Activated gamma-delta T cell (primary cell): ENCODE data around the gene INF2.
"Not testable (repeated sequence)": the region's sequence is repeated elsewhere in the genome, so short reads cannot be mapped to it uniquely, and the experiment has no call there.

Experiments
- DNase-seq: peaks from one replicate; lab custom pipeline; 2025; lab: John Stamatoyannopoulos, UW

The INF2 gene

DNA sequence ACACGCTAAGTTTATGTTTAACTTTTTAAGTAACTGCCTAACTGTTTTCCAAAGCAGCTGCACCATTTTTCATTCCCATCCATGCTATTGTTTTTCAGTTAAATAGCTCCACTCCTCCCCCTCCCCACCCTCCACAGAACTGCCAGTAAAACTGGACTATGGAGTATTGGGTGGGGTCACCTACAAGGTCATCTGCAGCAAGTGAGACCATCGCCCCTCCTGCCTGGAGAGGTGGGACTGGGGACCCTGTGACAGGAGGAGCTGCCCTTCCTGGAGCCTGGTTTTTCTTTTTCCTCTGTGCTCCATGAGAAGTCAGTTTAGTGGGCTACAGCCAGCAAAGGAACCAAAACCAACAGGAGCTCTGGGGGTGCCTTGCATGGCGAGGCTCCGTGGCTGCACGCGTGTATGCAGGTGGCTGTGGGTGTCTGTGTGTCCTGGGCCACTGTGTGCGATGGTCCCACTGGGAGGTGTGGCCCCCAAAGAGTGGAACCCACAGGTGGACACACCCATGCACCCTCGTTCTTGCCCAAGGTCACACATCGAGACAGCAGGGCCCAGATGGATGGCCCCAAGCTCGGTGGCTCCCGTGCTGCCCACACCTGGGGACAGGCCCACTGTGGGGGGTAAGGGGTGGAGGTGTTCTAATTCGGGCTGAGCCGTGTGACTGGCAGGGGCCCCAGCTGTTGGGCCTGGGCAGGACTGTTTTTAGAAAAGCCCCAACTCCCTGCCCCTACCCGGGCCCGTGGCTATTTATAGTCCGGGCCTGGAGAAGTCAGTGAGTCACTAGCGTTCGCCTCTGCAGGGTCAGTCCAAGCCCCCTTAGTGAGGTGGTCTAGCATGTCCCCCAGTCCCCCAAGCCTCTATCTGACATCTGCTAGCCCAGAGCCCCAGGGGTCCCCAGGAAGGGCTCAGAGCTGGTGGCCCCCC lies 32.4 kb downstream of the INF2 start:
- no peak for DNase-seq

DNA sequence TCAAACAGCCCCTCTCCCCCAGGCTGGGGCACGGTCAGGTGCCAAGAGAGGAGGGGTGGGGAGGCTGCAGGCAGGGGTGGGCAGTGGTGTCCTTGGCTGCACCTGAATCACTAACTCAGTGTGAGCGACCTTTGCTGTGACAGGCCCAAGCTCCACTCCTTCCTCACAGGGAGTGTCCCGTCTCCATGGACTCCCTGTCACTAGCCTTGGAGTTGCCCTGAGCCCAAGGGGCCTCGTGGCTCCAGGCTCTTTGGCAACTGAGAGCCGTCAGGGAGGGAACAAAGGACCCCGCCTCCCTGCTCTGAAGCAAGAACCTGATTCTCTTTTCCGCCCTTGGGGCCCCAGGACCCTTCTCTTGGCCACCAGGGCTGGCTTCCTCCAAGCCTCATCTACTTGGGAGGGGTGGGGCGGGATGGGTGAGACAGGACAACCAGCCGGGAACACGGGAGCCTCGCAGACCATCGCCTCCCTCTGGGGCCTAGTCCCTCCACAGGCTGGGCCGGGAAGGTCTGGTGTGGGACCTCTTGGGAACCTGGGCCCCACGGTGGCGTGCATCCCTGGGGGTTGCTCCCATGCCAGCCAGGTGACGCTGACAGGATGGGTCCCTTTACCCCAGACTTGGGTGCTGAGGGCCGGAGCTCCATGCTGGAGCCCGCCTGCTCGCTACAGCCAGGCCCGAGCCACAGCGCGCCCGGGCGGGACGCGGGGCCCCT lies 33.7 kb downstream of the INF2 start:
- DNase-seq = no peak

DNA sequence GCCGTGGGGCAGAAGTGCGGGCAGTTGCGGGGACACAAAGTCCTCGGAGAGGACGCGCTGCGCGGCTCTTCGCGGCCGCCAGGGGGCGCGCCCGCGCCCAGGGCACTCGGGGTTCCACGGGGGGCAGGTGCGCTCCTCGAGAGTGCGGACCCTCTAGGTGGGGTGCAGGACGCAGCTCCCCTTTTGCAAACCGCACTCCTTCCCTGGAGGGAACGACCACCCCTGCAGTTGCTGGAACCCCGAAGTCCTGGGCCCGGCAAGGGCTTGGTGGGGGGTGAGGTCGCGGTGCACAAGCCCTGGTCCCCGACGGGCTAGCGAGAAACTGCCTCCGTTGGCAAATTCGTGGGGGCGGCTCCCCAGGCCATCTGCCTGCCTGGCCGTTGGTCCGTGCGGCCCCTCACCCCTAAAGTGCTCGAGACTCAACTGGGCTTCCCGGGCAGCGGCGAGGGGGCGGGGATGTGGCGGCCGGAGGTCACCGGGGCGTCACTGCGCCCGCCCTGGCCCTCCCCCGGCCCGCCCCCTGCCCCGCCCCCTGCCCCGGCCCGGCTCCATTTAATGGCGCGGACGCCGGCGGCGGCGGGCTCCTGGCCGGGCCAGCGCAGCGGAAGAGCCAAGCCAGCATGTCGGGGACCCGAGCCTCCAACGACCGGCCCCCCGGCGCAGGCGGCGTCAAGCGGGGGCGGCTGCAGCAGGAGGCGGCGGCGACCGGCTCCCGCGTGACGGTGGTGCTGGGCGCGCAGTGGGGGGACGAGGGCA lies 34.4 kb downstream of the INF2 start, which contains the start of gene ADSS1:
Gene ADSS1, plus strand, starts transcription at position 579 of the 756 bp plus-strand sequence. Its CDS starts 42 bp downstream, at position 621.
- DNase-seq = peak; percentile 42

DNA sequence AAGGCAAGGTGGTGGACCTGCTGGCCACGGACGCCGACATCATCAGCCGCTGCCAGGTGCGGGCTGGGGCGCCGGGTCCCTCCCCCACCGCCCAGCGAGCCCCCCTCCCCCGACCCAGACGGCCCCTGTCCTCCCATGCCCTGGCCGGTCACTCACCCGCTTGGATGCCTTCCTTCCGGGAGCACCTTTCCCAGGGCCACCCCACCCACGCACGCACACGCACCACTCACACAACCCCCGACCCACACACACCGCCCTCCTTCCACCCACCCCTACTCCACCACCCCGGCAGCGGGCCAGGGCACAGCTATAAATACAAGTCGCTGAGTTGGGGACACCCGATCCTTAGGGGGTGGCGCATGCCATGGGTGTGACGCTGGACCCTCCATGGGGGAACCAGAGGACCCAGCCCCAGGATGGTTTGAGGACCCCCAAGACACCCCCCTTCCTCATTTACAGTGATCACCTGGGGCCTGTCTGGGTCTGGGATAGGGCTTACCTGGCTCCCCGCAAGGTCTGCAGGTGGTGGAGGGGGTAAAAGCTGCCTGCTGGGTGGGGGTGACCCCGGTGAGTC lies 35.1 kb downstream of the INF2 start:
- no peak for DNase-seq

DNA sequence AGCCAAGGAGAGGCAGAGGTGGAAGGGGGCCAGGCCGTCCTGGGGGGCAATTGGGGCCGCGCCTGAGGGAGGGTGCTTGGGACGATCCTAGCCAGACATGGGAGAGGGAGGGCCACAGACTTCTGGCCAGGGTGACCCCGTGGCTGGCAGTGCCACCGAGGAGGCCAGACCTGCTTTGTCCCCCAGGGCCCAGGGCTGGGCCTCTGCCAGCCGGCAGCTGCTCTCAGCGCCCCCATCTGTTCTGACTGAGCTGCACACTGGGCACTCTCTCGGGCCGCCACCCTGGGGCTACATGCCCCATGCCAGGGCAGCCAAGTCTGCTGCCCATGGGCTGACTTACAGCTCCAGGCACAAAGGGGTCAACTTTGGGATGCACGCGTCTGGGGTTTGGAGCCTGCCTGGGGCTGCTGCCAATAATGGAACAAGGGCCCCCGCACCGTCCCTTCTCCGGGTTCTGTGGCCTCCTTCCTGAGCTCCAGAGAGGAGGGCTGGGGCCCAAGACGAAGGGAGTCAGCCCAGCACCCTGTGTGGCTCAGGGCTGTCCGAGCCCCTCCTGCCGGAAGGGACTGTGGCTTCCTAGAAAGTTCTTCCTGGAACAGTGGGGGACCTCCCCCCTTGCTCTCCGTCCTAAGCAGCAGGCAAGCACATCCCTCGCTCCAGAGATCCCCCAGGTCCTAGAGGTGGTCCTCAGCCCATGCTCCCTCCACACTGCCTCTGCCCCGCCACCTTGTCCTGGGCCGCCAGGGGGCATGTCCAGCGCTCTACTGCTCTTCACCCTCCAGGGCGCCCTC lies 35.8 kb downstream of the INF2 start:
- DNase-seq = no peak

DNA sequence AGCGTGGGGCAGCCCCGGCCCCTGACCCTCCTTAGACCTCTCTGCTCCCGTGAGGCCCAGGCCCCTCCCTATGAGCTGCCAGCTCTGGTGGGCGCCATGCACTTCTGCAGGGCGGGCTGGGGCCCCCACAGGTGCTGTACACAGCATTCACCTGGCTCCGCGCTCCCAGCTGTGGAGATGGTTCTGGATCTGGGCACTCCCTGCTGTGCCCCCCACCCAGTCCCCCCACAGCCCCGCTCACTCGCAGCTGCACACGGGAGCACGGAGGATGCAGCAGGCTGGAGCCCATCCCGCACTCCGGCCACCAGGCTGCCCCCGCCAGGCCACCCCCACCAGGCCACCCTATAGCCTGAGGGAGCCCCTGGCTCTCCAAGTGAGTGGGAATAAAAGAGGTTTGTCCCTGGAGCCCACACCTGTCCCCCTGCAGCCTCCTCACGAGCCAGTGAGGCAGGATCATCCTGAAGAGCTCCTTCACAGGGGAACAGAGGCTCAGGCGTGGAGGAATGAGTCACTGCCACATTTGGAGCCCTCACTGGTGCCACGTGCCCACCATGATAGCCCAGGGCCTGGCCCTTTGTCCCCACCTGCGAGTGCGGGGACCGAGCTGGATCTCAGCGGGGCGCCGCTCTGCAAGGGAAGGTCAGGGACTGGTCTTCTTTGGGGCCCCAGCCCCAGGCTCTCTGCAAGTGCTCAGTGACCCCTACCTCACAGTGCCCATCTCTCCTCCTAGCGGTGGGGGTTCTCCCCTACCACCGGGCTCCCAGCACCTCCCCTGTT lies 36.5 kb downstream of the INF2 start:
- DNase-seq = no peak

DNA sequence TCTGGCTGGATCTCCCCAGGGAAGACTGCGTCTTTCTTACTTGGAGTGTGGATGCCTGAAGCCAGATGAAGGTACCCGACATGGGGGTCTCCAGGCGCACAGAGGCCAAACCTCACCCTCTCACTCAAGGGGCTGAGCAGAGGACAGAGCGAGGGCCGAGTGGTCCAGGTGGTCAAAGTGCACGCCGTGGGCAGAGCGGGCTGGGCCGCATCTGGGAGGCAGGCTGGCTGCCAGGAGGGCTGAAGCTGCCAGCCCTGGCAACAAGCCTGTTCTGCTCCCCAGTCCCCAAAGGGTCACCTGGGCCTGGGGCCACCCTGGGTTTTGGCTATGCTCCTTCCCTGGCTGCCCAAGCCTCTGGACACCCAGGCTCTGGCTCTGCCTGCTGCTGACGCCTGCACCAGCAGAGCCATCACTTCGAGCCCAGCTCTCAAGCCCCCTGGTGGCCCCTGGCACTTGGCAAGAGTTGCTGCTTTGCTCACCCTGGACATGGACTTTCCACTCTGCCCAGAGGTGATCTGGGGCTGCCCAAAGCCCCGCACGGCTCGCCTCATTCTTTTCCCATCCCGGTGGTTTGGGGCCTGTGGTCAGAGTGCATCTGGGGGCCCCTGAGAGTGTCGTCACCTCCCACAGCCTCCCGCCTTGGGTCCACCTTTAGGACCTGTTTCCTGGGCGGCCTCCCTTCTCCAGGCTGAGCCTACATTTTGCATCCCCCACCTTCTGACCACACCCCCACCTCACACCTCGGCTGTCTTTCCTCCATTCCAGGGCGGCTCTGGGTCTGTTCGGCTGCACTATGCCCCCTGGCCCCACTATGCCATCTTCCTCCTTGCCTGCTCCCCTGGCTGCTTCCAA lies 37.4 kb downstream of the INF2 start:
- no peak for DNase-seq

DNA sequence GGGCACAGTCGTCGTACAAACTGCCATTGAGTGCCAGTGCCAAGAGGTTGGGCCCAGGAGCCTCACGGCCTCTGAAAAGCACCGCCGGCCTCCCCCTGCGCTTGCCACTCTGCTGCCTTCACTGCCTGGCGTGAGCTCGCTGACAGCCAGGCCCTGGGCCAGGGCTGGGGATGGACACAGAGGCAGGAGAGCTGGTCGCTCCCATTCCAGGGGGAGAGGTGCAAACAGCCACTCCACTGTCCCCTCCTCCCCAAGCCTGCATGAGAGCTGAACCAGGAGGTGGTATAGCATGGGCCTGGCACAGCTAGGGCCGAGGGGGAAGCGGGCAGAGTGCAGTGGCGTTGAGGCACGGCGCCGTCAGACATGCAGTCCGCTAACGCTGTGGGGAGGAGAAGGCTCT lies 39.2 kb downstream of the INF2 start:
- no peak for DNase-seq

DNA sequence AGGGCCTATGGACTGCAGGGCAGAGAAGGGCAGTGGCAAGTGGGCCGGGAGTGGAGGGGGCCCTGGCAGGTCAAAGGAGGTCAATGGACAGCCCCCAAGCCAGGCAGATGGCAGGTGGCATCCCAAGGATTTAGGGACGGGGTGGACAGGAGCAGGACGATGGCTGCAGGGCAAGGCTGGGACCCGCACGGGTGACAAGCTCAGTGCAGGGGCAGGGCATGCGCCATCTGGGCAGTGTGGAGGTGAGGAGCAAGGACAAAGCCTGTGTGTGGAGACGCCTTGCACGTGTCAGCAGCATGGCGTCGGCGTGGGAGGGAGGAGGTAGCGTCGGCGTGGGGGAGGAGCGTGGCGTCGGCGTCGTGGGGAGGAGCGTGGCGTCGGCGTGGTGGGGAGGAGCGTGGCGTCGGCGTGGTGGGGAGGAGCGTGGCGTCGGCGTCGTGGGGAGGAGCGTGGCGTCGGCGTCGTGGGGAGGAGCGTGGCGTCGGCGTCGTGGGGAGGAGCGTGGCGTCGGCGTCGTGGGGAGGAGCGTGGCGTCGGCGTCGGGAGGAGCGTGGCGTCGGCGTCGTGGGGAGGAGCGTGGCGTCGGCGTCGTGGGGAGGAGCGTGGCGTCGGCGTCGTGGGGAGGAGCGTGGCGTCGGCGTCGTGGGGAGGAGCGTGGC lies 39.9 kb downstream of the INF2 start:
- DNase-seq = not testable (repeated sequence)

DNA sequence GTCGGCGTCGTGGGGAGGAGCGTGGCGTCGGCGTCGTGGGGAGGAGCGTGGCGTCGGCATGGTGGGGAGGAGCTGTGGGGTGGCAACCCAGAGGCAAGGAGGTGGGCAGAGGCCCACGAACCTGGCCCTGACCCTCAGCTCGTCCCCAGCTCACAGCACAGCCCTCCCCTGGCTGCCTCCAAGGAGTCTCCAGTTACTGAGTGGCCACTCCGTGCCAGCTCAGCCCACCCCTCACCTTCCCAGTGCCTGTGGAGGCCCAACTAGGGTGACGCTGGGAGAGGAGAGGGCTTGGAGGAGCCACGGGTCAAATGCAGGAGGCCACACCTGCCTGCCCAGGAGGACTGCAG lies 40.4 kb downstream of the INF2 start:
- no peak for DNase-seq

DNA sequence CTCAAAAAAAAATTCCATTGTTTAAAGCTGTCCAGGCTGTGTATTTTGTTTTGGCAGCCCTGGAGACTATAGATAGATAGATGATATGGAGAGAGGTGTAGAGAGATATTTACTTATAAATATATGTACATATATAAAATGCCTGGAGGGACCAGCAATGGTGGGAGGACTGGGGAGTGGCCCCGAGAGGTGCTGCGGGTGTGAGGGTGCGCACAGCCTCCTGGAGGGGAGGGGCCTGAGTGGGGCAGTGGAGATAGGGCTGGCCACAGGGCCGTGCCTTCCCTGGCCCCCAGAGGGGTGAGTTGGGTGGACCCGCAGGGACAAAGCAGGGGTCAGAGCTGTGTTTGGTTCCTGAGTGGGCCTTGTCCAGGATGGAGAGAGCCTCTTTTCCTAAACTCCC lies 41.1 kb downstream of the INF2 start:
- no peak for DNase-seq

DNA sequence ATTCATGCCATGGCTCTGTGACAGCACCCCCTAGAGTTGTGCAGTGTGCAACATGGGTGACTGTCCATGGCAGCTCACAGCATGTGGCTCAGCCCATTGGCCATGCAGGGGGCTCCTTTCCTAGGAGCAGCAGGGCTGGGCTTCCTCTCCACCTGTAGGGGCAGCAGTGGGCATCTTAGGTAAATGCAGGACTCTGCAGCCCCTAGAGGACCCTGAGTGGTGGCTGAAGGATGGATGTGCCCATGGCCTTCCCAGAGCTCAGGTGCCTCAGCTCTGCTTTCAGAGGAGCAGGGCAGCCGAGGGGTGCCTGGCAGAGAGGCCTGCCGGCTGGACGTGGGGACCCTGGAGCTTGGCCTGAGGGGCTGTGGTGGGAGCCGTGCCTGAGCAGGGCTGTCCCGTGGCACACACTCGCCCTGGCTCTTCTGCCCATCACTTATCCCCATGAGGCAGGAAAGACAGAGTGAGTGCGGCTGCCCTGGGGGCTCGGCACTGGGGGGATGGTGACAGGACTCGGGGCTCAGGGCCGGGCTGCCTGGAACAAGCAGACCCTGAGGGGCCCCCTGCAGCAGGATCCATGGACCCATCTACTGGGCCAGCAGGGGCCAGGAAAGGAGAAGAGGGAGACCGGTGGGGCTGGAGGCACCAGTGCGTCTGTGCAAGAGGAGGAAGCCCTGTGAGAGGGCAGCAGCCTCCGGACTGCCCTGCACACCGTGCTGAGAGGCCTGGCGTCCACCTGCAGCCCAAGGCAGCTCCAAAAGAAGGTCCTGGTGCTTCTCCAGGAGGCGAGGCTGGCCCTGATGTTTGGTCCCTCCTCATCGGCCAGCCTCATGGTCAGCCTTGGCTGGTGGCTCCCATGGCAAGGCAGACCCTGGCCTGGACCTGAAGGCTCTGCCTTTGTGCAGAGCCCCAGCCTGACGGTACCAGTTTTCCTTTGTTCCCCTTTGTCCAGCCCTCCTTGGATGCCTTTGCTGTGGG lies 42.2 kb downstream of the INF2 start:
- no peak for DNase-seq

DNA sequence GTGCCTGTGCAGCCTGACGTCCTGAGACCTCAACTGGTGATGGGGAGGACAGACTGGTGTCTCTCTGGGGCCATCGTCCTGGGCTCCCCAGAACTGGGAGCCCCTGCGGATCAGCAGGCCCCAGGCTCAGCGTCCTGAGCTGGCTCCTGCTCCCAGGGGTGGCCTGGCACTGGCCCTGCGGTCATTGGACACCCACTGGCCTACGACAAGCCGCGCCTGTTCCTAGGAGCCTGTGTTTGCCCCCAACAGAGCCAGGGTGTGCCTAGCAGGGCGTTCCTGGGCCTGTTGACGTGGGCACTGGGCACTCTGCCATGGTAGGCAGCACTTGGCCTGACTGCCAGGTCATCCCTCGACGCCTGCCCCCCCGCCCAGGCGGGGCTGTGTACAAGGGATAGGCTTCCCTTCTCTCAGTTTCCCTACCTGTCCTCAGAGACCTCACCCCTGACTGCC lies 43.0 kb downstream of the INF2 start:
- DNase-seq = no peak

DNA sequence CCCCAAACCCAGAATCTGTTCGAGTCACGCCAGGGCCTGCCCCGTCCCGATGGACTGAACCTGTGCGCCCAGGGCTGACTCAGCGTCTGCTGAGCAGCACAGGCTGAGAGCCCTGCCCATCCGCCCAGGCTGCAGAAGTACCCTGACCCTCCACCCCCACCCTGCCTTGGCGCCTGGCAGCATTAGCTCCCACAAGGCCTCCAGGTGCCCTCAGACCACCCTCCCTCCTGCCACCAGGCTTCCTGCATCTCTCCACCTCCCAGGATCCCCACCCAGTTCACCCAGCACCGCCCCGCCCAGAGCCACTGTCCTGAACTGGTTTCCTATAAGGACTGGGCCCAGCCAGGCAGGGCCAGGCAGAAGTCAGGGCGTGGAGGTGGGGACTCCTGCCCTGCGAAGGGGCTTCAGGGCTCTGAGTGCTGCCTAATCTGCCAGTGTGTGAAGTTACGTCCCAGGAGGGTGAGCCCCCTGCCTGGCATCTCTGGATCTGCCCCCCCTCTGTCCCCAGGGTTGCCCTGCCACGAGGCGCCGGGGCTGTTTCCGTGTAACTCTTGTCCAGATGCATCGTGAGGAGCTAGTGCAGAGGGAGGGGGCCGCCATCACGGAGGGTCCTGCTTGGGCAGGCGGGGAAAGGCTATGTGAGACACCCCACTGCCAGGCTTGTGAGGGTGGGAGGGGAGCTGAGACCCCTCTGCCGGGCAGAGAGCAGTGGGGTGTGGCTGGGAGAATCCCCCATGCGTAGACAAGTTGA lies 43.7 kb downstream of the INF2 start:
- DNase-seq = no peak

DNA sequence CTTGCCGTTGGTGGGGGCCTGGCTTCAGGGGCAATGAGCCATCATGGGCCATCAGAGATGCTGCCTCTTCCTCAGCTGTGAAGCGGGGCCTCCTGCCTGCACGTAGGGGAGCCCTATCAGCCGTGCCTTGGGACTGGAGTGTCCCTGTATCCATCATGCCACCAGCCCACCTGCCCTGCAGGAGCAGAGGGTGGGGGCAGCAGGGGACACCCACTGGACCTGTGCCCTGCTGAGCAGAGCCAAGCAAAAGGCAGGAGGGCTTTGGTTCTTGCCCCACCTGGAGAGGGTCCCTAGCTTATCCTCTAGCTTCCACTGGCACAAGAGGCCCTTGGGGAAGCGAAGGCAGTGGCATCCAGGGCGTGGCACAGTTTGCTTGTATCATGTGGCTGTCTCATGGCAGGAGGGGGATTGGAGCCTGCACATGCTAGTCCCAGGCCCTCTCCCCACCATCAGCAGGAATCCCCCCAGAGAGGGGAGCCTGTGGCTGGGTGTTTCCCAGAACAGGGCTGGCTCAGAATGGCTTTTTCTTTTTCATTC lies 44.7 kb downstream of the INF2 start:
- no peak for DNase-seq

DNA sequence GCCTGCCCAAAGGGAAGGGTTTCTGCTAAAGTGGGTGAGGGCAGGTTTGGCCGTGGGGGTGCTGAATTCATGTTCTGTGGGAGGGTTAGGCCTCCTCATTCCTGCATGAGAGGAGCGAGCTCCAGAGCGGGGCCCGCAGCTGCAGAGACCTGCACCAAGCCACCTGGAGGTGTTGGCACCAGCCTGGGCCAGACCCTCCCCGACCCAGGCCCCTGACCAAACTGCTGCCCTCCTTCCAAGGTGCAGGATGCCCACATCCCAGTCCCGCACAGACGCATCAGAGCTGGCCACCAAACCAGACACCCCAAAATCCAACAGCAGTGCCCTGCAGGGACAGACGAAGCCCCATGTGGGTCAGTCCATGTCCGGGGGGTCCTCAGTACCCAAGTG lies 45.2 kb downstream of the INF2 start:
- no peak for DNase-seq
